Astrocyte of the cerebellum (primary cell): ENCODE results near the gene TNFAIP8L2.
A peak's percentile ranks its signal among the peaks of the same experiment; 100 is the strongest.

ENCODE experiments used
- DNase-seq: peaks from one replicate; pipeline ENCODE4 v3.0.0-alpha.2; 2011; ENCODE audit warnings: low read depth
- H3K4me3 ChIP-seq: 2 replicates; pipeline ENCODE4 v1.5.1; 2011; ENCODE audit warnings: mild to moderate bottlenecking, low read depth, low read length, moderate library complexity
- in situ Hi-C: cut with HindIII; loops from 2 replicates; pipeline ENCODE4 v1.10.0; 2017; ENCODE audit warnings: low sequenced_read_pairs
- TF ChIP-seq, protein P1 (sequence below): IDR thresholded peaks from 2 replicates; pipeline ENCODE4 v1.5.1; 2012; ENCODE audit warnings: low read length, low read depth, moderate library complexity, mild to moderate bottlenecking; ENCODE audit errors: missing control alignments

Gene TNFAIP8L2

DNA sequence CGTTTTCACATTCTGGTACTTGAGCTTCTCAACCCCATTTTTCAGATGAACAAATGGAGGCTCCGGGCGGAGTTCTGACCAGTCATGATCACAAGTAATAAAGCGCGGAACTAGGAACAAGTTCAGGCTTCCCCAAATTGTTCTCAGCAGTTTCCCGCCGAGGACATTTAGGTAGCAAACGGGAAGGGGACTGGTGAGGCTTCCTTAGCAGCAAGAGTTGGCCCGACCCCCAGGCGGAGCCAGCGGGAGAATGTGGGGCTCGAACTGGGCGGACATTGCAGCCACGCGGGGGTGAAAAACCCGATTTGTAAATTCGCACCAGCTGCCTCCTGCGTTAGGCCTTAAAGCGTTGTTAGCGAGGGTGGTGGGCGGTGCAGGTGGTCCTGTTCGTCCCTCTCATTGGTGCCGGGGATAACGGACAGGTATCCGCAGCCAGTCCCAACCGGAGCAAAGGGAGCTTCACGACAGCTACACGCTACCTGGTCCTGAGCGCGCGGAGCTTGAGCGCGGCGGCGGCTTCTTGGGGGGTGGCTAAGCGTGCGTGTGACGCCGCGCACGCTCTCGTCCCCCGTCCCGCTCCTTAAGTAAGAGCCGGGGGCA, 25.4 kb upstream of the TNFAIP8L2 start:
- TF ChIP-seq, protein P1, sequence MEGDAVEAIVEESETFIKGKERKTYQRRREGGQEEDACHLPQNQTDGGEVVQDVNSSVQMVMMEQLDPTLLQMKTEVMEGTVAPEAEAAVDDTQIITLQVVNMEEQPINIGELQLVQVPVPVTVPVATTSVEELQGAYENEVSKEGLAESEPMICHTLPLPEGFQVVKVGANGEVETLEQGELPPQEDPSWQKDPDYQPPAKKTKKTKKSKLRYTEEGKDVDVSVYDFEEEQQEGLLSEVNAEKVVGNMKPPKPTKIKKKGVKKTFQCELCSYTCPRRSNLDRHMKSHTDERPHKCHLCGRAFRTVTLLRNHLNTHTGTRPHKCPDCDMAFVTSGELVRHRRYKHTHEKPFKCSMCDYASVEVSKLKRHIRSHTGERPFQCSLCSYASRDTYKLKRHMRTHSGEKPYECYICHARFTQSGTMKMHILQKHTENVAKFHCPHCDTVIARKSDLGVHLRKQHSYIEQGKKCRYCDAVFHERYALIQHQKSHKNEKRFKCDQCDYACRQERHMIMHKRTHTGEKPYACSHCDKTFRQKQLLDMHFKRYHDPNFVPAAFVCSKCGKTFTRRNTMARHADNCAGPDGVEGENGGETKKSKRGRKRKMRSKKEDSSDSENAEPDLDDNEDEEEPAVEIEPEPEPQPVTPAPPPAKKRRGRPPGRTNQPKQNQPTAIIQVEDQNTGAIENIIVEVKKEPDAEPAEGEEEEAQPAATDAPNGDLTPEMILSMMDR: no peak
- H3K4me3 ChIP-seq: peak overlapping the region; percentile 27
- in situ Hi-C loops: no loop called here
- peak; percentile 69 for DNase-seq

DNA sequence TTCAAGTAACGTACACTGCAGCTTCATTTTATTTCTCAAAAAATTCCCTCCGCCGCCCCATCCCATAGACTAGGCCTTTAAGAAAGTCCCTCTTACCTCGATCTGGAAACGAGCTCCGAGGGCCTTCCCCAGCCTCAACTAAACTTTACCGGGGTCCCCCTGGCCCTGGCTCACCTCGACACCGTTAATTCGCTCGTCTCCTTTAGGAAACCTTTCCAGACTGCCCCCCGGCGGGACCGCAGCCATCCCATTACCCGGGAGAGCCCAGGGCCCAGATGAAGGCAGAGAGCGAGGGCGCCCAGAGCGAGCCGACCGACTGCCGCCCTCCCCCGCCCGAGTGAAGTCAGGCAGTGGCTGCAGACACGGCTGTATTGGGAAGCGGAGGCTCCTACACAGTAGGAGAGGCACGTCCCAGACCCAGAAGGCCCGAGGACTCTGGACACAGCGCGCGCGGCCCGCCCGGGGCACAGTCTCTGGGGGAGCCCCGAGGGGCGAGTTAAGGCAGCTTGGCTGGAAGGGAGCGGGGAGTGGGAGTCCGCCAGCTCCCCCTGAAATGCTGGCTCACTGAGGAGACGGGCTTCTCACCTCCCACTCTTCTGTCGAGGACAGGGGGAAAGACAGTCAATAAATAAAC, 24.6 kb upstream of the TNFAIP8L2 start:
- DNase-seq: no peak
- H3K4me3 ChIP-seq: peak overlapping the region; percentile 27
- in situ Hi-C loops: no loop called here
- TF ChIP-seq, protein P1: no peak

- in situ Hi-C loops: no loop called here
- no peak overlapping the region for H3K4me3 ChIP-seq
- DNase-seq: no peak
- TF ChIP-seq, protein P1: no peak
Observed at GRCh38 chr1:151132335-151133017, 24.0 kb upstream of the TNFAIP8L2 start.

DNA sequence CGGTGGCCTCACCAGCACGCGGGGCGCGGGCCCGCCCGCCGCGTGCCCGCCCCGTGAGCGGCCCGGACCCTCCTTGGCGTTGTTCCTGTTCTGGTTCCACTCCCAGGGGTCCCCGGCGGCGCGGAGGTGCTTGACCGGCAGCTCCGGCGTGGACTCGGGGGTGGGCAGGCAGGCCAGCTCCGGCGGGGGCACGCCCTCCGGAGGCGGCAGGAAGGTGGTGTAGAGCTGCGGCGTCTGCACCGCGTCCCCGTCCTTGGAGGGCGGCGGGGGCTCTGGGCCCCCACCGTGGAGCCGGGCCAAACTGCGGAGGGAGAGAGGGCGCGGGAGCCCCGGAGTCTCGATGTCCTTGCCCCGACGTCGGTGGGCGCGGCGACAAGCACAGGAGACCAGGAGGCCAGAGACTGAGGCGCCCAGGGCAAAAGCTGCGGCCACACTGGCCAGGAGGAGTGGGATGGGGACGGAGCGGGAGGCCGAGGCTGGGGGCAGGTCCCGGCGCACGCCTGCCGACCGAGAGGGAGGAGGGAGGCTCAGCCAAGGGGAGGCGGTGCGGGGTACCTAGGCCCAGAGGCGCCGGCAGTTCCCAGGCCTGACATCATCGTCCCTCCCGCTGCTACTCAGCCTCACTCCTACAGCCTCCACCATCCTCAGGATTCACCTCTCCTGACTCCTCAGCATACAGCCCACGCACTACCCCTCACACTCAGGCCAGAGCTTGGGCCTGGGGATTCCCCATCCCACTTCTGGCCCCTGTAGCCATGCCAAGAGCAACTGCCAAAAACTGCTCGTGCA, 23.2 kb upstream of the TNFAIP8L2 start:
- TF ChIP-seq, protein P1: no peak
- no peak overlapping the region for H3K4me3 ChIP-seq
- in situ Hi-C loops: no loop called here
- DNase-seq: no peak

DNA sequence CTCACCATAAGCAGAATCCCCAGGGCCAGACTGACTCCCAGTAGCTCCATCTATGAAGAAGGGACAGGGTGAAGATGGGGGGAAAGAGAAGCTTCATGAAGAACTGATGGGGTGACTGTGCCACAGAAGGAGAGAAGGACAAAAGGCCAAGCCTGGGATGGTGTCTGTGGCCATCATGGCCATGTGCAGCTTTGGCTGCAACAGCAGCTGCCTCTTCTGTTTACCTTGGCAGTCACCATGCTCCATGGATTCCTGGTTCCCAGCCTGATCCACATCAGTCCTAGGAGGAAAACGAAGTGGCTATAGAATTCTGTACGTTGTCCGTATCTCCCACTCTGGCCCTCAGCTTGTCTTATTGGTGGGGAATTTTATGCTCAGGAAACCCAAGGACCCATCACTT, 22.1 kb upstream of the TNFAIP8L2 start:
- in situ Hi-C loops: no loop called here
- no peak for DNase-seq
- no peak overlapping the region for H3K4me3 ChIP-seq
- TF ChIP-seq, protein P1: no peak

DNA sequence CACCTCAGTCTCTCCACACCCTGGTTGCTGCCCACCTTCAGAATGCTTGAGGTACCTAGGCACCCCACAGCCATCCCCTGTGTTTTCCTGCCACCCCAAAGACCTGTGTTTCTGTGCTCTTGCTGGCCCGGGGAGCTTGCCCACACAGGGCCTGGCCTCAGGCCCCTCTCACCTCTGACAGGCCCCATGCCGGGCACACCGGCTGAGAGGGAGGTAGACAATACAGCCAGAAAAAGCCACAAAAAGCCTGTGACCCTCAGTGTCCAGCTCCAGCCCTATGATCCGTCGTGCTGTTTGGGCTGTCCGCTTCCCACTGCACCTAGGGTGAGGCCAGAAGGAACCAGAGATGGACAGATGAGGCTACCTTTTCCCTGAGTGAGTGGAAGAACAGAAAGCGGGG, 21.5 kb upstream of the TNFAIP8L2 start:
- H3K4me3 ChIP-seq: no peak overlapping the region
- TF ChIP-seq, protein P1: no peak
- in situ Hi-C loops: no loop called here
- no peak for DNase-seq
